ENCODE measurements around the gene STIMATE. TPM values are rescaled to one million over a fixed set of nuclear protein-coding genes. Genes with fewer than 3 reads are reported as not detected.

The STIMATE gene
- total RNA-seq, 1 donor from 2014 or later = 20.8 TPM

DNA sequence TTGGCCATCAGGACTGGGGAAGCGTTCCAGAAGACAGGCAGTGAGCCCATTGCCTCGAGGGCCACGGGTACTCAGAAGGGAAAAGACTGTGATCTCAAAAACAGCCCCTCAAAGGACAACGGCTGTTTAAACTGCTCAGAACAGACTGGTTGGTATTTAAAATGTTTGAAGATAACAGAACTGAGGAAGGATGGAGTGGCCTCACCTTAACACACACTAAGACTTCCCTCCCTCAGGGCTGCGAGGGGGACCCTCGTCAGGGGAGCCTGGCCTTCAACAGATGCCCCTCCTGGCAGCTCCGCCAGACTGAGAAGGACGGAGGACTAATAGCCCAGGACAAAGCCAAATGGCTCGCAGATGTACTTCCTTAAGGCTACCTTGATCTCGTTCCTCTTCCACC lies 2.6 kb downstream of the STIMATE start:
- DNase-seq (ENCODE audit: low spot score) = no peak

DNA sequence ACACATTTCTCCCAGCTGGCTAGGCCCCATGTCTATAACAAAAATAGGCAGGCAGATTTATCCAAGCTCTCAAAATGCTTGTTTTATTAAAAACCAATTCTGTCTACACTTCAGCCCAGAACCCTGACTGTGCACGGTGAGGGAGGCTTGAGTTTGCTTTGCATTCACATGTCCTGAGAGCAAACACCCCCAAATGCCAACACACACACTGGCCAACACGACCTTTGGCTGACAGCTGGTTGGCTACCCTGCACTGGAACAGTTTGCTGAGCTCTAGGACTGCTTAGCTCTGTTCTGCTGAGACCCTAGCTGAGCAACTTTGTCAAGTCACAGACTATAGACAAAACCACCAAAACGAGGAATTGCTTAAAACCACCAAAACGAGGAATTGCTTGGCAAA lies 3.6 kb downstream of the STIMATE start:
- no peak for DNase-seq (ENCODE audit: low spot score)

GRCh38 chr3:52892625-52893311 lies 4.6 kb downstream of the STIMATE start:
- DNase-seq (ENCODE audit: low spot score) = no peak

- no peak for DNase-seq (ENCODE audit: low spot score)
Observed at GRCh38 chr3:52892290-52892624, 5.1 kb downstream of the STIMATE start.

- DNase-seq (ENCODE audit: low spot score) = no peak
Observed at GRCh38 chr3:52891615-52892081, 5.7 kb downstream of the STIMATE start.

DNA sequence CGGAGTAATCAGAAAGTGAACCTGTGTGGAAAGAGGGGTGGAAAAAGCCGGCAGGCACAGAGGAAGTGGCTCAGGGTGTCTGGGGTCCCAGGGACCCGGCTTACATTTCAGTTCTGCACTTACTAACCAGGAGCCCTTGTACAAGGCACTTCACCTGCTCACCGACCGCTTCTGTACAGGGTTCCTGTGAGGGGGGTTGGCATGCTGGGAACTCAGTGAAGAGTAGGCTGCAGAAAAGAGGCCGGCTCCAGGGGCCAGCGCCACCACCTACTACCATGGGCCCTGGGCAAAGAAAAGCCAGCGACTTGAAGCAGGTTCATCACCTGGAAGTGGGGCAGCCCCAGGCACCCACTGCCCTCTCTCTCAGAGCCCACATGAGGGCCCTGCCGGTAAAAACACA lies 6.2 kb downstream of the STIMATE start:
- DNase-seq (ENCODE audit: low spot score) = no peak

- no peak for DNase-seq (ENCODE audit: low spot score)
Observed at GRCh38 chr3:52890735-52891134, 6.6 kb downstream of the STIMATE start.

GRCh38 chr3:52889901-52890300 lies 7.4 kb downstream of the STIMATE start:
- DNase-seq (ENCODE audit: low spot score) = no peak

DNA sequence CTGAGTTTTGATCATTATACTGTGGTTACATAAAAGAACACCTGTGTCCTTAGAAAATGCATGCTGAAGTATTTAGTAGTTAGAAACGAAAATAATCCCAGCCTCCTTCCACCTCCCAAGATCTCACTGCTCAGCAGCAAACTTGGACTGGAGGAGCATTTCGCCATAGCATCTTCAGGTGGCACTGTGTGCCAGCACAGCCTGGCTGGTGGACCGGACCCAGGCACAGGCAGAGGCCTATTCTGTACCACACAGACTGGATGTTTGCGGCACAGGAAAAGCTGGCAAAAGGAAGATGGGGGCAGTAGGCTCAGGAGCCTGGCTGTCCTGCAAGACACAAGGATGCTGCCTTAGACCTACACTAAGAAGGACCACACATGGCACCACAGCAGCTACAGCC lies 10.2 kb downstream of the STIMATE start:
- DNase-seq (ENCODE audit: low spot score) = no peak

DNA sequence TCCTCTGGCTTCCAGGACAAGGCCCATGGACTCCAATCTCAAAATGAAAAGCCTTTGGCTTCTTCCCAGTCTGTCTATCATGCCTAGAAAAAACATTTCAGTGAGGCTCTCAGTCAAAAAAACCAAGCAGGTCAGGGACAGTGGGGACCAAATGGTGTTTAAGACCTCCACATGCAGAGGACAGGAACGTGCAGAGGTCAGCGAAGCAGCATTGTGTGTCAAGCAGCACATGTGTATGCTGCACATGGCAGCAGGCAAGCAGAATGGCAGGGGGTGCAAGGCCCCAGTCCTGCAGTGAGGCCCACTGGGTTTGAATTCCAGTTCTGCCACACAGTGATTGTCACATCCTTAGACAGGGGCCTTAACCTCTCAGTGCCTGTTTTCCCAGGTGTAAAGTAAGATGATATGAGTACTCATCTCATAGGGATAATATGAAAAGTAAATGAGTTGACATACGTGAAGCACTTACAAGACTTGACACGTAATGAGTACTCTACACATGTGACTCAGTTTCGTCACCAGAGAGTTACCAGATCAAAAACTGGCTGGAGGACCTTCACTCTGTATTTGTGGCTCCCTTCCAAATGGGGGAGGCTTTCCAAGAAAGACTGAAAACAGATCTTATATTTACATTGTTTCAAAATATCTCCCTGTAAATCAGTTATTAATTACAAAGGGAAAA lies 11.2 kb downstream of the STIMATE start:
- no peak for DNase-seq (ENCODE audit: low spot score)

- DNase-seq (ENCODE audit: low spot score) = no peak
Observed at GRCh38 chr3:52882377-52882776, 15.0 kb downstream of the STIMATE start.

DNA sequence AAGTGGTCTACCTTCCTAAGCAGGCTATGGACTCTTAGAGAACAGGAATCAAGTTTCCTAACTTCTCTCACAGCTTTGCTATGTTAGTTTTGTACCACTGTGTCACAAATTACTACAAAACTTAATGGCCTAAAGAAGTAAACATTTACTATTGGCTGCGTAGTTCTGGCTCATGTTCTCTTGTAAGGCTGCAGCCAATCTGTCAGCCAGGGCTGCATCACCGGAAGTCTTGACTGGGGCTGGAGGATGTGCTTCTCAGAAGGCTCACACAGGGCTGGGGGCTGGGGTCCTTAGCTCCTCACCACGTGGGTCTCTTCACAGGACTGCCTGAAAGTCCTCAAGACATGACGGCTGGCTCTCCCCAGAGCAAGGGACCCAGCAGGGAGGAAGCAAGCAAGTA lies 15.5 kb downstream of the STIMATE start:
- no peak for DNase-seq (ENCODE audit: low spot score)

- DNase-seq (ENCODE audit: low spot score) = no peak
Observed at GRCh38 chr3:52880474-52880873, 16.9 kb downstream of the STIMATE start.

DNA sequence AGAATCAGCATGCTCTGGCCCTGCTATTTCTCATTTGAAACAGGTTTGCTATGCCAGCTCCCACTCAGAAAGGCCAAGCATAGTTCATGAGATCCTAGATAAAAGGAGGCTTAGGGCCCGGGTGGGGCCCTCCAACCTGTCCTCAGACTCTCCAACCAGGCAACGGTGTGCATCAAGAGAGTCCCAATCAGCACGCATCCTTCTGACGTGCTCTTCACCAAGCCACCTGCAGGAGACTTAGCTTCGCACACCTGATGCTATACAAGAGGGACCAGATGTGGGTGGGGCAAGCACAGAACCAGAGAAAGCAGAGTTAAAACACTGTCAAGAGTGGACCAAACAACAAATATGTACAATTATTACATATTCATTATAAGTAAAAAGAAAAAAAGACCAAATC lies 17.3 kb downstream of the STIMATE start:
- no peak for DNase-seq (ENCODE audit: low spot score)

DNA sequence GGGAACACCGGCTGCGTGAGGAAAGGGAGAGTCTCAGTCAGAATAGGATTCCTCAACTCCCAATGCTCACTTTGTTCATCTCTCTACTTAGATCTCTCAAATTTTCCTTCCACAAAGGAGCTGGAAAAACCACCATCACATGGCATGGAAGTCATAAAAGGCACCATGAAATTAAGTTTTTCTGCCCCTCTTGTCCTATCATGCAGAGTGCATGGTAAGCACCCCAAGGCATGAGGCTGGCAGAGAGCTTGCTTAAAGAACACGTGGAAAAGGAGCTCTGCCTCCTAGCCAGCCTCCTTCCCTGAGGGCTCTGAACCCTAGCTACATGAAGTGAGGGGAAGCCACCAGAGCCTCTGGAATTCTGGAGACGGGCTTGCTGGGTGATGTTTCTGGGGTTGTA lies 17.8 kb downstream of the STIMATE start:
- DNase-seq (ENCODE audit: low spot score) = no peak

DNA sequence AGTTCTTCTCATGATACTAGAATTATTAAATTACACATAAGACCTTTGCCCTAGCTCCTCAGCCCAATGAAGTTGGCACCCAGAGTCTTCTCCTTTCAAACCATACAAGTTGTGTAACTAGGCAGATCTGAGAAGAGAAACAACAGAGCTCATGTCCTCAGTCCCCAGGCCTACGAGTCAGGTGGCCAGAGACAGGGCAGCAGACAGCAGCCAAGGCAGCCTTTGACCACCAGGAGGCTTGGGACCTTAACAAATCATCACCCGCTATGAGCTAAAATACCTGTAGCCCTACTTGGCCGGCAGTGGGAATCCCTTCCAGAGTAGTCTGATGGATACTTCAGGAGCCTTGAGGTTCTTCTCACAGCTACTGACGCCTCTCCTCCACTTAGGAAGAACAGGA lies 18.3 kb downstream of the STIMATE start:
- no peak for DNase-seq (ENCODE audit: low spot score)

DNA sequence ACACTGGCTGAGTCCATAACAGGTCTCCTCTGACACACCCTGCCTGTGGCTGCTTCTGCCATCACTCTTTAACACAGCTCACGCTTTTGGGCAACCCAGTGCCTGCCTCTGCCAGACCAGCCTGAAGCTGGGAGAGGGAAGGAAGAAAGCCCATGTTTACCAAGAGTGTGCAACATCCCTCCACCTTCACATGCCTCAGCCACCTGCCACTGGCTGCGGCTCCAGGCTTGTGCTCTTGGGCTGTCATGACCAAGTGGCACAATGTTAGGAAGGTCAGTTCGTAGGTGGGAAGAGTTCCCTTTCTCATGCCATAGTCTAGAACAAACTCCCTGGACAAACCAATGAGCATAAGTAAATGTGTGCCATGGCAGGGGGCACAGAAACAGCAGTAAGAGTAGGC lies 20.3 kb downstream of the STIMATE start:
- no peak for DNase-seq (ENCODE audit: low spot score)

DNA sequence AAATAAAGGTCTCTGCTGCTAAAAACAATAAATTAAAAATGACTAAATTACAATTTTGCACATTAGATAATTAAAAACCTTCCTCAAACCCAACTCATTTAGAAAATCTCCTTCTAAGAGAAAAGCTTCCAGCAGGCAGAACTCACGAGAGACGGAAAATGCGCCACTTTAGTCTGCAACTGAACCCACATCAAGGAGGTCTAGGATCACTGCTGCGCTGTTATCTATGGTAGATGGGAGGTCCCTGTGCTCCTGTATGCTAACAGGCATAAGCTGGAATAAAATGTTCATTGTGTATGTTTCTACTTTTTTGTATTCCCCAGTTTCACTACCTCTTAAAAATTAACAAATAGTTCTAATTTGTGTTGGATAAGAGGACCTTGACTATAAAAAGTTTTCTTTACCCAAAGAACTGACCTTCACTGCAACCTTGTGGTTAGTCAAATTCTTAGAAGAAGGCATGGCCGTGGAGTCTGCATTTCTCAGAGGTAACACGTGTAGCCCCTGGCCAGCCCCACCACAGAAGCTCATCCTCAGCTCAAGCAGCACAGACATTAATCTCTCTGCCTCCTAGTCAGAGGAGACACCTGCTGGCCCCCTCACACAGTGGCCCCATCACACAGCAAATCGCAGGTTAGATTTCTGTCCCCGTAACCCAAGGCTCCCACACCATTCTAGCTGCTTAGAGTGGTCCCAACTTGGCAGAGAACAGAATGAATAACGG lies 22.3 kb downstream of the STIMATE start:
- DNase-seq (ENCODE audit: low spot score) = peak; percentile 2

GRCh38 chr3:52874160-52874701 lies 23.1 kb downstream of the STIMATE start:
- no peak for DNase-seq (ENCODE audit: low spot score)

DNA sequence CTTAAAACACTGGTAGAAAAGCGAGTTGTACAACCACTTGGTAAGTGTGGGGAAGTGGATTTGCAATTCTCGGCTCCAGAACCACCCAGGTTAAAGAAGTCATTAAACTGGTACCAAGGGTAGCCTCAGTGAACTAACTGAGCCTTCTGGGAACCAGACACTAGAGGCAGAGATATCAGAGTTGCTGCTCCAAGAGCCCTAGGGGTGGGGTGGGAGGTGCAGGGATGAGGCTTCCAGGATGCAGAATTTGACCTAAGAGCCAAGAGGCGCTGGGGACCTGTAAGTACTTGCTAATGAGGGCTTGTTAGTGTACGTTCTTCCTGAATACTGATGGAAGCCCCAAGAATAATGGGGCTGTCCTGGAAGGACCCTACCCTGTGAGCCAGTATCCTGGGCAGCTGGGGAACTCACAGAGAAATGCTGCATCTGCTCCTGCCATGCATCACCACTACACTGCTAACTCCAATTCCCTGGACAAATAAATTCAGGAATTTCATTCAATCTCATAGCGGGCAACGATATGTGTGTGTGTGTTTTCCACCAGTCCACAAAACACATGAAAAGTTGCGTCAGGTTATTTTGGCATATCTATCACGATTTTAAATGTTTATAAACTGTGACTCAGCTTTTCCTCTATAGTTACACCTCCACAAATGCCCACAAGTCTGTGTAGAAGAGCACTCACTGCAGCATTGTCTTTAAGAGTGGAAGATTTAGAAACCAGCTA lies 23.8 kb downstream of the STIMATE start:
- peak; percentile 45 for DNase-seq (ENCODE audit: low spot score)

DNA sequence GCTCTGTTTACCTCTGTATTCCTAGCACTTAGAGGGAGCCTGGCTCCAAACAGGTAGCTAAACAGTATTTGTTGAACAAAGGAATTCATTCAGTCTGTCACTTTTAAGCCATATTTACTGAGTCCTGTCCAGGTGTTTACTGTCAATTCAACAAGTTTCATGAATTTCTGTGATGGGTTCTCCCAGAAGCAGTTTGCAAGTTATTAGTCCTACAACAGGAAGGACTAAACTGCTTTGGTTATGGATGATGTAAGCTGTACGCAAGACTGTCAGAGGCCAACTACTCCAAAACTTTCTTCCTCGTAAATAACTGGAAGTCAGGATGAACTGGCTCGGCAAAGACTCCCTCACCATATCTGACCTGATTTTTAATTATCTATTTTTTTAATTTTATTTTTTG lies 25.1 kb downstream of the STIMATE start:
- DNase-seq (ENCODE audit: low spot score) = no peak

DNA sequence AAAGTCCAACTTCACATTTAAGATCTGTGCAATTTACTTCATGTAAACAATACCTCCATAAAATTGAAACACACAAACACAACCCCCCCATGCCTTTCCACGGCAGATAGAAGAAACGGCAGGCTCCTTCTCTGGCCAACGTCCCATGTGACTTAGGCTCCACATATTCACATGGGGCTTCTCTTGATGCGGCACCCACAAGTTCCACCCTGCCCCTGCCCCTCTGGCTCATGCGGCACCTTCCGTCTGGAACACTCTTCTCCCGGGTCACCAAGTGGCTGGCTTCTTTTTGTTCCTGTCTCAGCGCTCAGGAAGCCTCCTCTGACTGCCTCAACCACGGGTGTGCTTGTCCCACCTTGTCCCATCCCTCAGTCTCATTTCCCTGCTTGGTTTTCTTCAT lies 25.6 kb downstream of the STIMATE start:
- DNase-seq (ENCODE audit: low spot score) = peak; percentile 55
